NK-92 treated with Interleukin-12 subunit alpha and Interleukin-12 subunit beta, amount 100 ng/mL, for 24 hours (cell line): ENCODE measurements around the gene SLC45A3.
A peak's percentile ranks its signal among the peaks of the same experiment; 100 is the strongest.
"Not testable (repeated sequence)": the region's sequence is repeated elsewhere in the genome, so short reads cannot be mapped to it uniquely, and the experiment has no call there.

Experiments
- DNase-seq: peaks from one replicate; lab custom pipeline; 2025; lab: John Stamatoyannopoulos, UW

SLC45A3 gene

GRCh38 chr1:205636138-205636530, 44.2 kb downstream of the SLC45A3 start:
- not testable (repeated sequence) for DNase-seq

DNA sequence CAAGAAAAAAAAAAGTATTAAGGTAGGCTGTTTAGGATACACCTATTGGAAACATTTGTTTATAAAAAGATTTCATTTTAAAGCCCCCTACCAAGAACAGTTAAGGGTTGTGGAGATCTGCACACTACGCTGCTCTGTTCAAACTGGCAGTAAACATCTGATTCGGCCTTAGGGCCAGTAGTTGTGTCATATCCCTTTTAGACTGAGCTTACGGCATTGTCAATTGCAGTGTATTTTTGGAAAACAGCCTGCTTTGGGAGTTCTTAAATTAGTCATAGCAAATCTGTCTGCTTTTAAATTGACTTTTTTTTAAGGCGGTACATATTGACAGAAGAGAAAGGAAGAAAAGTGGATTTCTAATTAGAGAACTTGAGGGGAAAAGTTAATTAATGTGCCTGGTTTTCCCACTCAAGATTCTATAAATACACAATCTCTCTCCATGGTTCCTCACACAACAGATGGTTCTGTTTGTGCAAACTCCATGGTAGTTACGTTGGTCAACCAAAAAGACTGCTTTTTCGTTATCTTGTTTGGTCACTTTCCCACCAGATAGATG, 46.8 kb downstream of the SLC45A3 start:
- no peak for DNase-seq

- no peak for DNase-seq
Observed at GRCh38 chr1:205632669-205633169, 47.6 kb downstream of the SLC45A3 start.

GRCh38 chr1:205631768-205632668, 48.3 kb downstream of the SLC45A3 start, which contains the start of gene ELK4:
Gene ELK4, minus strand, starts transcription at chr1:205632011. Its CDS starts 8,129 bp downstream, at chr1:205623882.
- peak; percentile 99 for DNase-seq

GRCh38 chr1:205631010-205631767, 49.1 kb downstream of the SLC45A3 start:
- DNase-seq: peak; percentile 65

DNA sequence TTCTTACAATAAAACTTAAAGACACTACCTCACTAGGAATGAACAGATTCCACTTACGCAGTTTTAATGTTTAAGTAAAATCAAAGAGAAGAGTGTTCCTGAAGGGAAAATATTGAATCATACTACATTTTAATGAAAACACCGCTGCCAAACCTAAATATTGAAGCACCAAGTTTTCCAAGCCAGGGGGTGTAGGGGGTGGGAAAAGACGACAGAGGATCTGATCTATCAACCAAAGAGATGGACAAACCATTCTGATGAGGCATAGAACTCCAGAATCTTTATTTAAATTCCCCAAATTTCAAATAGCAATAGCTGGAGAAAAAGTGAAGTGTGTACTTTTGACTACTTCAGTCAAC, 49.7 kb downstream of the SLC45A3 start:
- DNase-seq: no peak

GRCh38 chr1:205630241-205630640, 50.1 kb downstream of the SLC45A3 start:
- DNase-seq: no peak

DNA sequence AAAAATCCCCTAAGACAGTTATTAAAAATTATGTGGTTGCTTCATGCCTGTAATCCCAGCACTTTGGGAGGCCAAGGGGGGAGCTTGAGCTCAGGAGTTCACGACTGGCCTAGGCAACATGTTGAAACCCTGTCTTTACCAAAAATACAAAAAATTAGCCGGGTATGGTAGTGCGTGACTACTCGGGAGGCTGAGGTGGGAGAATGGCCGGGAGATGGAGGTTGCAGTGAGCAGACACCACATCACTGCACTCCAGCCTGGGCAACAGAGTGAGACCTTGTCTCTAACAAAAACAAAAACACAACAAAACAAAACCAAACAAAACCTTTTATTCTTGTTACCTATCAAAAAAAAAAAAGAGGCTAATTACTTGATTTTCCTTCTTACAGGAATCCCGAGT, 50.6 kb downstream of the SLC45A3 start:
- no peak for DNase-seq

- DNase-seq: no peak
Observed at GRCh38 chr1:205627956-205628355, 52.4 kb downstream of the SLC45A3 start.

GRCh38 chr1:205626216-205626615, 54.1 kb downstream of the SLC45A3 start:
- no peak for DNase-seq

DNA sequence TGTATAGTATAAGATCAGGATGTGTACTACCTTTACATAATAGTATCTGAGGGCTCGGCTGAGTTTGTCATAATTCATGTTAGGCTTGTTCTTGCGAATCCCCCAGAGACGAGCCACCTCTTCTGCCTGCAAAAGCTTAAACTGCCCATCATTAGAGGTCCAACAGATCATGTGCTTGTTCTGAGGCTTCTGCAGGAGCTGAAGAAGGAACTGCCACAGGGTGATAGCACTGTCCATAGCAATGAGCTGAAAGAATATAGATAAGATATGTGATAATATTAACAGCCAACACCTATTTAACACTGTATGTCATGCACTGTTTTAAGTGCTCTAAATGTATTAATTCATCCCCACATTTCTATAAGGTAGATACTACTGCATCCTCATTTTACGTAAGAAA, 56.7 kb downstream of the SLC45A3 start:
- no peak for DNase-seq

DNA sequence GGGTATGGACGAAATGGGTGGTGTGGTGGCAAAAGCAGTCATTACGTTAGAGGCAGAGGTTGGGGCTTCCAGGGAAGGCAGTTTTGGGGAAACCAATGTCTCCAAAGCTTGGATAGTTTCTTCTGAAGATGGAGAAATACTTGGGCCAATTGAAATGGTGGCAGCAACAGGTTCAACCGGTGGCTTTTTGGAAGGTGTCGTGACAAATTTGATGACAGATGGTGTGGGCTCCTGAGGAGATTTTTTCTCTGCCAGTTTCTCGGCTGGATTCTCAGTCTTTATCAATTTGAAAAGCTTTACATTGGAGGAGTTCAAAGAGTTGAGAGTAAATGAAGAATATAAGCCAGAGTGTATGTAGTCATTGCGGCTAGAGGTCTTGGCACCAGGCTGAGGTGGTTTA, 60.0 kb downstream of the SLC45A3 start:
- DNase-seq: no peak

GRCh38 chr1:205619376-205619775, 60.9 kb downstream of the SLC45A3 start:
- no peak for DNase-seq

DNA sequence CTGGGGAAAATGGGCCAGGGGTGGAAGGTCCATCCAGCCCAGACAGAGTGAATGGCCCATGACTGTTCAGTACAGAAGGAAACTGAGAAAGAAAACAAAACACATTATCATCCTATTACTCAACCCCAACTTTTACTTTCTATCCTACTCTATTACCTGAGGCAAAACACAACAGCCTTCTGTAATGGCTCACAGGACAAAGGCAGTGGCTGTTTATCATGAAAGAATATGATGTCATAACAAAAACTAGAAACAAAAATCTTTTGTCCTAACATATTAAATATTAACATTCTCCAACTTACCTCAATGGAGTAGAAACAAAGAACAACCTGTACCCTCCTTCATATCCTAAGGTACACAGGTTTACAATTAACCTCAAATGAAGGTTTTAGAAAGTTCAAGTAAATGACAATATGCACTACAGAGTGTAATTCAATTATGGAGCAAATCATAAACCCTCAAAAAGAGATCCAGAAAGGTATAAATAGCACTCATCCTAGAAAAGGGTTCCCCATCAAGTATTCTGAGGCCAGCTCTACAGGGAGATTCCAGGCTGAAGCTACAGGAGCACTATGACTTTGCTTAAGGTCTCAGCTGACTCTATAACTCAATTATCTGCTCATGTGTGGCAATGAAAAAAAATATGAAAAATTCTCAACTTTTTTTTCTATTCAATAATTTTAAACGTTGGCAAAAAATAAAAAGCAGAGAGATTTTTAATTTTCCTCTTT, 63.6 kb downstream of the SLC45A3 start:
- no peak for DNase-seq

GRCh38 chr1:205615789-205616188, 64.5 kb downstream of the SLC45A3 start:
- DNase-seq: no peak

- DNase-seq: no peak
Observed at GRCh38 chr1:205613854-205614412, 66.4 kb downstream of the SLC45A3 start.

- no peak for DNase-seq
Observed at GRCh38 chr1:205612556-205612955, 67.8 kb downstream of the SLC45A3 start.

DNA sequence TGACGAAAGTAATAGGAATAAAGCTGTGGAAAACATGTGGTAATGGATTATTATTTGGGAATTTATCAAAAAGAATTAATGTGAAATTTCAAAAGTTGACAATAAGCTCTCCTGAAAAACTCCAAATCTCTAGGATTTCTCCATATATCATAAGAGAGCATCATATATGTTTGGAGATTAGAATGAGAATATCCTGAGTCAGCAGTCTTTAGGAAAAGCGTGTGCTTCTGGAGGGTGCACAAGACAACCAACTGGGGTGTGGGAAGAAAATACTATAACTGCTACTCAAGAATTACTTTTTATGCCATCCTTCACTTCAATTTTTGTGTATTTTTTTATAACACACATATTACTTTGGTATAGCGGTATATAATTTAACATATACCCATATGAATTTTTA, 68.2 kb downstream of the SLC45A3 start:
- DNase-seq: no peak

- DNase-seq: no peak
Observed at GRCh38 chr1:205610901-205611466, 69.3 kb downstream of the SLC45A3 start.

DNA sequence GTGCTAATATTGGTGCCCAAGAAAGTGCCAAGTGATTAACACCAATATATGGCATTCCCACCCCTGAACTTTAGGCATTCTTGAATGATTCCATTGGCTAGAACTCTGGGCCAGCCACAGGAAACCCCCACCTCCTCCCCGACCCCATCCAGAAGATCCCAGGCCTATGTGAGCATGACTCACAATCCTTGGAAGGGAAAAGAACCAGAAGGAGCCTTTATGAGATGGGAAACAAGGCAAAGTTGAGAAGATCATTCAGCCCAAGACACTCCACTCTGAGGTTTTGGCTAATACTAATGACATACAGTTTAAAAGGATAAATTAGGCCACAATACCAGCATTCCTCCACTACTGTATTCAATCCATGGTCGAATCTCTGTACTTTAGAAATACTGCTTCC, 70.3 kb downstream of the SLC45A3 start:
- no peak for DNase-seq
